ENCODE data around the gene MAPRE3. TPM values are rescaled to one million over a fixed set of nuclear protein-coding genes. Genes with fewer than 3 reads are reported as not detected.

Gene MAPRE3
- total RNA-seq, 2 experiments from 2014 or later: 1.6 to 1.7 TPM

DNA sequence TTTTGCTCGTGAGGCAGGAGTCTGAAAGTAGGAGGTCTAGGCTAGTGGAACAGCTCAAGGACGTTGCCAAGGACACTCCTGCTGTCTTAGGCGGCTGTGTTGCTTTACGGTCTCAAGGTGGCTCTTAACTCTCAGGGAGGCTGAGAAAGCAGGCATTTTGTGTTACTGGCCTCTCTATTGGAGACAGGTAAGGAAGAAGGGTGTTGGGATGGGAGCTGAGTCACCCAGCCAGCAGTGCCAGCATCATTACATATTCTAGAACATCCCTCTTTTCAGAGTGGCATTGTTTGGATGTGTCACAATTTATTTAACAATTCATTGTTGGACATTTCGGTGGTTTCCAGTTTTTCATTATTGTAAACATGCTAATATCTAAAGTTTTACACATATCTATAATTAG lies 31.5 kb downstream of the MAPRE3 start:
- DNase-seq: no peak
- H3K36me3 Mint-ChIP-seq (ENCODE audit: low read depth): no peaks in the 10 kb centered on the region
- no peak for ATAC-seq
- CTCF ChIA-PET: no interaction called here
- POLR2A ChIA-PET: no interaction called here
- intact Hi-C loops (cut with micrococcal nuclease): no loop called here
- H3K9me3 Mint-ChIP-seq: no peaks in the 10 kb centered on the region
- H3K27me3 Mint-ChIP-seq: no peaks in the 10 kb centered on the region
- H3K4me1 Mint-ChIP-seq (ENCODE audit: low read depth): no peaks in the 10 kb centered on the region
- no peak overlapping the region for H3K27ac Mint-ChIP-seq
- H3K4me3 Mint-ChIP-seq: no peak overlapping the region
- TF ChIP-seq, protein P1, sequence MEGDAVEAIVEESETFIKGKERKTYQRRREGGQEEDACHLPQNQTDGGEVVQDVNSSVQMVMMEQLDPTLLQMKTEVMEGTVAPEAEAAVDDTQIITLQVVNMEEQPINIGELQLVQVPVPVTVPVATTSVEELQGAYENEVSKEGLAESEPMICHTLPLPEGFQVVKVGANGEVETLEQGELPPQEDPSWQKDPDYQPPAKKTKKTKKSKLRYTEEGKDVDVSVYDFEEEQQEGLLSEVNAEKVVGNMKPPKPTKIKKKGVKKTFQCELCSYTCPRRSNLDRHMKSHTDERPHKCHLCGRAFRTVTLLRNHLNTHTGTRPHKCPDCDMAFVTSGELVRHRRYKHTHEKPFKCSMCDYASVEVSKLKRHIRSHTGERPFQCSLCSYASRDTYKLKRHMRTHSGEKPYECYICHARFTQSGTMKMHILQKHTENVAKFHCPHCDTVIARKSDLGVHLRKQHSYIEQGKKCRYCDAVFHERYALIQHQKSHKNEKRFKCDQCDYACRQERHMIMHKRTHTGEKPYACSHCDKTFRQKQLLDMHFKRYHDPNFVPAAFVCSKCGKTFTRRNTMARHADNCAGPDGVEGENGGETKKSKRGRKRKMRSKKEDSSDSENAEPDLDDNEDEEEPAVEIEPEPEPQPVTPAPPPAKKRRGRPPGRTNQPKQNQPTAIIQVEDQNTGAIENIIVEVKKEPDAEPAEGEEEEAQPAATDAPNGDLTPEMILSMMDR (IDR thresholded peaks at IDR 0.05): no peak

DNA sequence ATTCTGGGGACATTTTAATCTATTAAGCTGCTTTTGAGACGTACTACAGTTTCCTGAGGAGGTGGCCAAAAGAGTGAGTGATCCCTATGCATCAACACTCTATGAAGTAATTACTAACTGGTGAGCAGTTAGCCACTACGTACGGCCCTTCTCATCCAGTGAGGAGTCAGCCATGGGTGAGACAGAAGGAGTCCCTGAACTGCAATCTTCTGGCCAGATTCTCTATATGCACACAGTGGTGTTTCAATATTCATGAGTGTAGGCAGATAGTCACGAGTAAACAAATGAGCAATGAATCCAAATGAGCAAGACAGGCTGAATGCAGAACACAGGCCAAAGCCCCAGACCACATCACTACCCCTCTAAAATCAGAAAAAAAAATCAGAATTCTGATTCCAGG lies 32.6 kb downstream of the MAPRE3 start:
- H3K4me3 Mint-ChIP-seq: no peak overlapping the region
- ChIA-PET CTCF (no interaction called here), POLR2A (no interaction called here)
- no peaks in the 10 kb centered on the region for H3K4me1 Mint-ChIP-seq (ENCODE audit: low read depth)
- H3K27ac Mint-ChIP-seq: no peak overlapping the region
- no peaks in the 10 kb centered on the region for H3K27me3 Mint-ChIP-seq
- no peak for DNase-seq
- TF ChIP-seq, protein P1 (IDR thresholded peaks at IDR 0.05): no peak
- intact Hi-C loops (cut with micrococcal nuclease): no loop called here
- no peaks in the 10 kb centered on the region for H3K9me3 Mint-ChIP-seq
- no peaks in the 10 kb centered on the region for H3K36me3 Mint-ChIP-seq (ENCODE audit: low read depth)
- ATAC-seq: no peak

DNA sequence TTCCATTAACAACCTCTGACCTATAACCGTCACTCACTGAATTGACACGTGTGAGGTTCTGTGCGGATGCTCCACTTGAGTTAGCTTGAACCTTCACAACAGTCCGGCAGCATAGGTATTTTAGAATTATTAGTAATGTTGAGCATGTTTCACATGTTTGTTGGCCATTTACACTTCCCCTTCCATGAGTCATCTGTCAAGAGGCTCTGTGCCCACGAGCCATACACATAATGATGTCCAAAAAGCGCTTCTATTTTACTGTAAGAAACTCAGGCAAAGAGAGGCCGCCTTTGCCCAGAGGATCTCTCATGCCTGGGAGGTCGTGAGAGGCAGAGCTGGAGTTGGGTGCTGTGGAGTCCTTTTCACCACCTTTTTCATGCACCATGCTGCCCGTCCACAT lies 33.4 kb downstream of the MAPRE3 start:
- Mint-ChIP-seq H3K9me3 (no peaks in the 10 kb centered on the region), H3K36me3 (ENCODE audit: low read depth) (no peaks in the 10 kb centered on the region), H3K27ac (no peak overlapping the region), H3K4me3 (no peak overlapping the region), H3K4me1 (ENCODE audit: low read depth) (no peaks in the 10 kb centered on the region), H3K27me3 (no peaks in the 10 kb centered on the region)
- ATAC-seq: no peak
- intact Hi-C loops (cut with micrococcal nuclease): no loop called here
- POLR2A ChIA-PET: interaction anchor here (0.9 to 1.3 kb wide), 2 partner anchors 9 to 11 kb away, joined by 3 to 4 read pairs; no protein-coding TSS in a partner anchor
- CTCF ChIA-PET: interaction anchor here (1.0 to 2.4 kb wide), 4 partner anchors 13 to 166 kb away, joined by 3 to 8 read pairs (median 6); no protein-coding TSS in a partner anchor
- TF ChIP-seq, protein P1 (IDR thresholded peaks at IDR 0.05): no peak
- no peak for DNase-seq

DNA sequence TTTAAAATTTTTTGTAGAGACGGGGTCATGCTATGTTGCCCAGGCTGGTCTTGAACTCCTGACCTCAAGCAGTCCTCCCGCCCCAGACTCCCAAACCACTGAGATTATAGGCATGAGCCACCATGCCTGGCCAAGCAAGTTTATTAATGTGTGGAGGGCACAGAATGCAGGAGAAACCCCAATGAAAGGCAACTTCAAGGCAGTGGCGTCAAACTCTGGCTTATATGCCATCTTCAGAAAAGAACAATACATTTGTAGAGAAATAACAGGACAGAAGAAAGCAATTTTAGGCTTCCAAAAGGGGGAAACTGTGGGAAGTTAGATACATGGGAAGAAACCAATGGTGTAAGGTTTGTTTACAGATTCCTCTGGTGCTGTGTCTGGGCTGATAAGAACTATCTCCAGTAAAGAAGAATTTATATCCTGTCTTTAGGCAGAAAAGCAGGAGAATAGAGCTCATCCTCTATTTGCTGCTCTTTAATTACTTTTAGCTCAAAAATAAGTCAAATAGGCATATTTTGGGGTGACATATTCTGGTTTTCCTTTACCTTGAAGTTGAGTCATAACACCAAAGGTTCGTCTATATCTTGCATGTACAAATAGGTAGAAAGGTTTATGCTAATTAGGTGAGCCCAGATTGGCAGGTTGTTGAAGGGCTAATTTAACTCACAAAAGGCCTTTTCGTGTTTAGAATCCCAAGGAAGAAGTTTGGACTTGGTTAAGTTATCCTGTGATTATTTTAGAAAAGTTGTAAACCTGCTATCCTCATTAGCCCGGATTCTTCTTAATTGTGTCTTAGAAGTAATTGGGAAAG lies 36.4 kb downstream of the MAPRE3 start:
- no peaks in the 10 kb centered on the region for H3K9me3 Mint-ChIP-seq
- H3K36me3 Mint-ChIP-seq (ENCODE audit: low read depth): no peaks in the 10 kb centered on the region
- peaks cover 2% of the 10 kb centered on the region for H3K4me1 Mint-ChIP-seq (ENCODE audit: low read depth)
- TF ChIP-seq, protein P1 (IDR thresholded peaks at IDR 0.05): no peak
- ChIA-PET CTCF (interaction anchor here (1.6 to 3.0 kb wide), 3 partner anchors 10 to 161 kb away, joined by 6 to 17 read pairs (median 8); no protein-coding TSS in a partner anchor), POLR2A (no interaction called here)
- peaks cover 1% of the 10 kb centered on the region for H3K27me3 Mint-ChIP-seq
- DNase-seq (no peak), ATAC-seq (no peak)
- H3K4me3 Mint-ChIP-seq: no peak overlapping the region
- H3K27ac Mint-ChIP-seq: no peak overlapping the region
- intact Hi-C loops (cut with micrococcal nuclease): no loop called here

Measured in activated CD8-positive, alpha-beta T cell treated with anti-CD3 and anti-CD28 coated beads for 36 hours (primary cell).